Tibial nerve (tissue), 4 donors: ENCODE measurements around the gene MYRF.

Source experiments
- EP300 ChIP-seq, 2 donors: sonication (generic); formaldehyde crosslinking; IDR thresholded peaks; one replicate each; pipeline ENCODE4 v1.6.1; 2017; ENCODE audit warnings: antibody characterized with exemption in 2 of 2, mild to moderate bottlenecking in 1 of 2
- POLR2A ChIP-seq, 2 donors: fragments of 450-650 bp; IDR thresholded peaks; one replicate each; pipeline ENCODE4 v1.6.1; 2017; ENCODE audit warnings: antibody characterized with exemption in 2 of 2, mild to moderate bottlenecking in 2 of 2, moderate library complexity in 2 of 2
- TF ChIP-seq, protein P1 (sequence below), 5 experiments: fragments of 200-600 bp in 3 of 5; fragments of 450-650 bp in 2 of 5; sonication (generic) in 3 of 5; IDR thresholded peaks; one replicate each; pipeline ENCODE4 v1.5.1; 2016 to 2019; ENCODE audit warnings: antibody characterized with exemption in 5 of 5, mild to moderate bottlenecking in 3 of 5, moderate library complexity in 2 of 5

DNA sequence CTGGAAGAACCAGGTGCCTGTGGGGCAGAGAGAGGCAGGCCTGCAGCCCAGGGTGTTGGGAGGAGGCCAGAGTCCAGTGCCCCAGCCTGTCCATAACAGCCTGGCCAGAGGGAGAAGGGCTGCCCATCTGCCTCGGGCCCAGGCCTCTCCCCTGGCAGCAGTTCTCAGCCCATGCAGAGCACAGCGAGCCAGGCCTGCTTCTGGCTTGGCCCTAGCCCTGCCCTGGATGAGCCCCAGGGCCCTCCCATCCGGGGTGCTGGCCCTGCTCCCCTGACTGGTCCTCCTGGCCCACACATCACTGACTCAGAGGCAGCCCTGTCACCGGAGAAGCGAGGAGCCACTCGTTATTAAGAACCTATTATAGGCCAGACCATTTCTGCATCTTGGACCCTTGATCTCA, 19.7 kb upstream of the MYRF start:
- TF ChIP-seq, protein P1, sequence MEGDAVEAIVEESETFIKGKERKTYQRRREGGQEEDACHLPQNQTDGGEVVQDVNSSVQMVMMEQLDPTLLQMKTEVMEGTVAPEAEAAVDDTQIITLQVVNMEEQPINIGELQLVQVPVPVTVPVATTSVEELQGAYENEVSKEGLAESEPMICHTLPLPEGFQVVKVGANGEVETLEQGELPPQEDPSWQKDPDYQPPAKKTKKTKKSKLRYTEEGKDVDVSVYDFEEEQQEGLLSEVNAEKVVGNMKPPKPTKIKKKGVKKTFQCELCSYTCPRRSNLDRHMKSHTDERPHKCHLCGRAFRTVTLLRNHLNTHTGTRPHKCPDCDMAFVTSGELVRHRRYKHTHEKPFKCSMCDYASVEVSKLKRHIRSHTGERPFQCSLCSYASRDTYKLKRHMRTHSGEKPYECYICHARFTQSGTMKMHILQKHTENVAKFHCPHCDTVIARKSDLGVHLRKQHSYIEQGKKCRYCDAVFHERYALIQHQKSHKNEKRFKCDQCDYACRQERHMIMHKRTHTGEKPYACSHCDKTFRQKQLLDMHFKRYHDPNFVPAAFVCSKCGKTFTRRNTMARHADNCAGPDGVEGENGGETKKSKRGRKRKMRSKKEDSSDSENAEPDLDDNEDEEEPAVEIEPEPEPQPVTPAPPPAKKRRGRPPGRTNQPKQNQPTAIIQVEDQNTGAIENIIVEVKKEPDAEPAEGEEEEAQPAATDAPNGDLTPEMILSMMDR (IDR thresholded peaks at IDR 0.05) = no peak
- TF ChIP-seq POLR2A (IDR thresholded peaks at IDR 0.05) (no peak), EP300 (IDR thresholded peaks at IDR 0.05) (no peak)
